Tracheal epithelial cell (primary cell): Measurements from ENCODE around the gene TAS2R46. TPM values are rescaled to one million over a fixed set of nuclear protein-coding genes. Genes with fewer than 3 reads are reported as not detected.

ENCODE experiments used
- total RNA-seq: library from RNA; depleted of rRNA; stranded (reverse); fragments of >200 nt; gene quantifications from 2 replicates; pipeline ENCODE4 v1.2.1, GENCODE V29; 2014

TAS2R46 gene
- total RNA-seq: 0.85 and 0.96 TPM in 2 replicates

GRCh38 chr12:11062194-11062593 lies at the start of gene TAS2R46:
Gene TAS2R46, minus strand, starts transcription at chr12:11062294. Its CDS starts 0 bp downstream, at chr12:11062294.

DNA sequence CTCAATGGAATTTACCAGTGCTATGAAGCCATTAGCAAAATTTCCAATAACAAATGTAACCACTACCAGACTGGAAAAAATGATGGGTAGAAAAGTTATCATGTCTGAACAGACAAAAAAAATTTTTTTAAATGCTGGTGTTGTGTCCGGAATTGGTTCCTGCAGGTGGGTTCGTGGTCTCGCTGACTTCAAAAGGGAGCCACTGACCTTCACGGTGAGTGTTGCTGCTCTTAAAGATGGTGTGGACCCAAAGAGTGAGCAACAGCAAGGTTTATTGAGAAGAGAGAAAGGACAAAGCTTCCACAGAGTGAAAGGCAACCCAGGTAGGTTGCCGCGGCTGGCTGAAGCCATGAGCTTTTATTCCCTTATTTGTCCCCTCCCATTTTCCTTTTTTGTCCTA lies 30.0 kb upstream of the TAS2R46 start, which contains the start of gene TAS2R43:
TSS of gene TAS2R43 (minus strand) at position 186 of the 400 bp plus-strand sequence. CDS start at position 102, 84 bp downstream.

DNA sequence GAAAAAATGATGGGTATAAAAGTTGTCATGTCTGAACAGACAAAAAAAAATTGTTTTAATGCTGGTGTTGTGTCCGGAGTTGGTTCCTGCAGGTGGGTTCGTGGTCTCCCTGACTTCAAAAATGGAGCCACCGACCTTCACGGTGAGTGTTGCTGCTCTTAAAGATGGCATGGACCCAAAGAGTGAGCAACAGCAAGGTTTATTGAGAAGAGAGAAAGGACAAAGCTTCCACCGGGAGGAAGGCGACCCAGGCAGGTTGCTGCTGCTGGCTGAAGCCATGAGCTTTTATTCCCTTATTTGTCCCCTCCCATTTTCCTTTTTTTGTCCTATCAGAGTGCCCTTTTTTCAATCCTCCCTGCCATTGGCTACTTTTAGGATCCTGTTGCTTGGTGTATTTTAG lies 30.8 kb downstream of the TAS2R46 start, which contains the start of gene TAS2R31:
TSS of gene TAS2R31 (minus strand) at position 101 of the 400 bp plus-strand sequence. CDS start at position 29, 72 bp downstream.

DNA sequence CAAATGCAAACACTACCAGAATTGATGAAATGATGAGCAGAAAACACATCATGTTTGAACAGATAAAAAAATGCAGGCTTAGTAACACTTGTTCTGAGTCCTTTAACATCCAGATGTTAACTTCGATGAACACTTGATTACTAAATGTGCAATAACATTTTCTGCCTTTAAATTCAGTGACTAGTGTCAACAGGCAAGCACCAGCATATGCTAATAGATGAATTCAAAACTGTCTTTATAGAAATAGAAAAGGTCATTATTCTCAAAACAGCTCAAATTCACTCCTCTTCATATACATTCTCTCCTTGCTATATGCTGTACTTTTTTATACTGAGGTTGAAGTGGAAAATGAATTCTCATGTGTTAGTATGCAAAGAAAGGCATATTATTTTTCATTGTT lies 39.6 kb downstream of the TAS2R46 start, which contains the start of gene TAS2R19:
TSS of gene TAS2R19 (minus strand) at position 101 of the 400 bp plus-strand sequence. CDS start at position 52, 49 bp downstream.

Other genes with a start within 250 kb of the TAS2R46 start
- gene TAS2R10, start 235.9 kb downstream of the TAS2R46 start, total RNA-seq: 0.21 and 0.24 TPM in 2 replicates
- gene PRR4, start 212.8 kb downstream of the TAS2R46 start, total RNA-seq: 0.64 TPM in 1 of 2 replicates, not detected in the other
- 3.4 and 4.3 TPM in 2 replicates for gene PRH1, start 178.0 kb downstream of the TAS2R46 start, total RNA-seq
- 0.48 and 0.64 TPM in 2 replicates for gene TAS2R13, start 152.7 kb downstream of the TAS2R46 start, total RNA-seq
- gene PRH2, start 133.1 kb downstream of the TAS2R46 start, total RNA-seq: not detected in 2 replicates
- gene TAS2R14, start 123.0 kb downstream of the TAS2R46 start, total RNA-seq: 0.96 and 1.9 TPM in 2 replicates
- gene TAS2R50, start 75.4 kb downstream of the TAS2R46 start, total RNA-seq: 0.85 and 0.96 TPM in 2 replicates
- gene TAS2R20, start 64.0 kb downstream of the TAS2R46 start, total RNA-seq: 0.64 and 0.96 TPM in 2 replicates
- 0.43 and 1.2 TPM in 2 replicates for gene TAS2R19, start 39.7 kb downstream of the TAS2R46 start, total RNA-seq
- gene TAS2R31, start 30.9 kb downstream of the TAS2R46 start, total RNA-seq: 1.2 TPM in 1 of 2 replicates, not detected in the other
- gene TAS2R43, start 30.0 kb upstream of the TAS2R46 start, total RNA-seq: 0.96 TPM in 1 of 2 replicates, not detected in the other
- 1.2 and 2.8 TPM in 2 replicates for gene TAS2R30, start 72.3 kb upstream of the TAS2R46 start, total RNA-seq
- gene SMIM10L1, start 108.9 kb upstream of the TAS2R46 start, total RNA-seq: 3.9 and 5.5 TPM in 2 replicates
- gene TAS2R42, start 124.6 kb upstream of the TAS2R46 start, total RNA-seq: not detected in 2 replicates
- gene PRB3, start 207.4 kb upstream of the TAS2R46 start, total RNA-seq: not detected in 2 replicates
- not detected in 2 replicates for gene PRB4, start 248.1 kb upstream of the TAS2R46 start, total RNA-seq